Prostate gland (tissue), 2 donors: Measurements from ENCODE around the gene IZUMO1R. TPM values are rescaled to one million over a fixed set of nuclear protein-coding genes. Genes with fewer than 3 reads are reported as not detected.

ENCODE experiments used
- DNase-seq: peaks from one replicate; pipeline ENCODE4 v3.0.0-alpha.2; 2019; ENCODE audit warnings: low spot score
- H3K27ac ChIP-seq, 2 donors: fragments of 200-600 bp; sonication (generic); 2 replicates each; pipeline ENCODE4 v1.5.1; 2017 to 2019
- H3K27me3 ChIP-seq: fragments of 200-600 bp; sonication (generic); replicated peaks from 2 replicates; pipeline ENCODE4 v1.5.1; 2019; ENCODE audit not compliant: insufficient read depth
- H3K36me3 ChIP-seq, 2 donors: fragments of 200-600 bp; sonication (generic); 1 replicate in 1 of 2; 2 replicates in 1 of 2; pipeline versions ENCODE4 v1.5.1 to v1.8.1; 2017 to 2019
- H3K4me1 ChIP-seq: fragments of 200-600 bp; sonication (generic); replicated peaks from 2 replicates; pipeline ENCODE4 v1.5.1; 2019
- H3K4me3 ChIP-seq, 2 donors: fragments of 200-600 bp; sonication (generic); 2 replicates each; pipeline ENCODE4 v1.5.1; 2017 to 2019
- H3K9me3 ChIP-seq: fragments of 200-600 bp; sonication (generic); 2 replicates; pipeline ENCODE4 v1.5.1; 2017
- POLR2A ChIP-seq: fragments of 450-650 bp; IDR thresholded peaks from one replicate; pipeline ENCODE4 v1.6.1; 2016; ENCODE audit warnings: antibody characterized with exemption, mild to moderate bottlenecking
- POLR2AphosphoS5 ChIP-seq: sonication (generic); formaldehyde crosslinking; IDR thresholded peaks from one replicate; pipeline ENCODE4 v1.6.1; 2017; ENCODE audit warnings: antibody characterized with exemption
- WGBS: methylation state at CpG from one replicate; pipeline ENCODE4 v1.1.5; 2018; 5-methylcytosine and 5-hydroxymethylcytosine counted together
- intact Hi-C: fragments of 100-400 bp; cut with DNase I; formaldehyde crosslinking; loops from one replicate; pipeline ENCODE4 v1.14.2; 2022
- total RNA-seq, 2 donors: library from RNA; depleted of rRNA; stranded (reverse); fragments of >200 nt; gene quantifications; one replicate each; pipeline ENCODE4 v1.1.0, GENCODE V29; 2016
- TF ChIP-seq, protein P1 (sequence below), 4 experiments: fragments of 200-600 bp in 2 of 4; fragments of 450-650 bp in 2 of 4; sonication (generic) in 2 of 4; IDR thresholded peaks; 1 replicate in 3 of 4; 2 replicates in 1 of 4; pipeline ENCODE4 v1.5.1; 2016 to 2019; ENCODE audit warnings: antibody characterized with exemption in 4 of 4, mild to moderate bottlenecking in 2 of 4, moderate library complexity in 2 of 4

Gene IZUMO1R
- total RNA-seq, 2 donors from 2014 or later = not detected

DNA sequence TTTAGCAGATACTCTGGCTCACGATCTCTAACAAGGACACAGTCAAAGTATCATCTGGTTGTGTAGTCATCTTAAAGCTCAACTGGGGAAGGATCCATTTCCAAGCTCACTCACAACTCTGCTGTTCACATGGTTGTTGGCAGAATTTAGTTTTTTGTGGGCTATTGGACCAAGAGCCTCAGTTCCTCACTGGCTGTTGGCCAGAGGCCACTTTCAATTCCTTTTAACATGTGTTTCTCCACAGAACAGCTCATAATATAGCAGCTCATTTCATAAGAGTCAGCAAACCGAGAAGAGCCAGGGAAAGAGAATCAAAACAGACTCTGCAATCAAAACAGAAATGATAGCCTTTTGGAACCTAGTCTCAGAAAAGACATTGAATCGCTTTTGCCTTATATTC lies 22.6 kb downstream of the IZUMO1R start:
- H3K27ac ChIP-seq = no peak overlapping the region
- no peaks in the 10 kb centered on the region for H3K4me1 ChIP-seq
- H3K36me3 ChIP-seq = no peaks in the 10 kb centered on the region
- intact Hi-C loops = no loop called here
- H3K4me3 ChIP-seq = no peak overlapping the region
- H3K27me3 ChIP-seq = no peaks in the 10 kb centered on the region
- 61% methylated on average over 3 of the region's 3 CpGs for WGBS
- no peak for DNase-seq
- no peak for TF ChIP-seq POLR2AphosphoS5
- TF ChIP-seq POLR2A = no peak
- TF ChIP-seq, protein P1, sequence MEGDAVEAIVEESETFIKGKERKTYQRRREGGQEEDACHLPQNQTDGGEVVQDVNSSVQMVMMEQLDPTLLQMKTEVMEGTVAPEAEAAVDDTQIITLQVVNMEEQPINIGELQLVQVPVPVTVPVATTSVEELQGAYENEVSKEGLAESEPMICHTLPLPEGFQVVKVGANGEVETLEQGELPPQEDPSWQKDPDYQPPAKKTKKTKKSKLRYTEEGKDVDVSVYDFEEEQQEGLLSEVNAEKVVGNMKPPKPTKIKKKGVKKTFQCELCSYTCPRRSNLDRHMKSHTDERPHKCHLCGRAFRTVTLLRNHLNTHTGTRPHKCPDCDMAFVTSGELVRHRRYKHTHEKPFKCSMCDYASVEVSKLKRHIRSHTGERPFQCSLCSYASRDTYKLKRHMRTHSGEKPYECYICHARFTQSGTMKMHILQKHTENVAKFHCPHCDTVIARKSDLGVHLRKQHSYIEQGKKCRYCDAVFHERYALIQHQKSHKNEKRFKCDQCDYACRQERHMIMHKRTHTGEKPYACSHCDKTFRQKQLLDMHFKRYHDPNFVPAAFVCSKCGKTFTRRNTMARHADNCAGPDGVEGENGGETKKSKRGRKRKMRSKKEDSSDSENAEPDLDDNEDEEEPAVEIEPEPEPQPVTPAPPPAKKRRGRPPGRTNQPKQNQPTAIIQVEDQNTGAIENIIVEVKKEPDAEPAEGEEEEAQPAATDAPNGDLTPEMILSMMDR (IDR thresholded peaks at IDR 0.05) = no peak
- H3K9me3 ChIP-seq = no peaks in the 10 kb centered on the region

- intact Hi-C loops = no loop called here
- 80% methylated on average over 6 of the region's 6 CpGs for WGBS
- Histone ChIP-seq H3K4me1 (no peaks in the 10 kb centered on the region), H3K27me3 (no peaks in the 10 kb centered on the region), H3K4me3 (no peak overlapping the region), H3K9me3 (no peaks in the 10 kb centered on the region), H3K27ac (no peak overlapping the region), H3K36me3 (no peaks in the 10 kb centered on the region)
- no peak for DNase-seq
- no peak for TF ChIP-seq POLR2A
- no peak for TF ChIP-seq POLR2AphosphoS5
- TF ChIP-seq, protein P1 (IDR thresholded peaks at IDR 0.05) = no peak
These were observed 24.3 kb downstream of the IZUMO1R start for GRCh38 chr11:94328587-94329080.

- H3K27me3 ChIP-seq = no peaks in the 10 kb centered on the region
- no peak overlapping the region for H3K4me3 ChIP-seq
- TF ChIP-seq POLR2AphosphoS5 (no peak), POLR2A (no peak)
- TF ChIP-seq, protein P1 (IDR thresholded peaks at IDR 0.05) = no peak
- no peaks in the 10 kb centered on the region for H3K9me3 ChIP-seq
- DNase-seq = no peak
- WGBS = 42% methylated on average over 3 of the region's 3 CpGs
- H3K4me1 ChIP-seq = no peaks in the 10 kb centered on the region
- intact Hi-C loops = no loop called here
- H3K27ac ChIP-seq = no peak overlapping the region
- no peaks in the 10 kb centered on the region for H3K36me3 ChIP-seq
These were observed 25.1 kb downstream of the IZUMO1R start for GRCh38 chr11:94329501-94329900.

DNA sequence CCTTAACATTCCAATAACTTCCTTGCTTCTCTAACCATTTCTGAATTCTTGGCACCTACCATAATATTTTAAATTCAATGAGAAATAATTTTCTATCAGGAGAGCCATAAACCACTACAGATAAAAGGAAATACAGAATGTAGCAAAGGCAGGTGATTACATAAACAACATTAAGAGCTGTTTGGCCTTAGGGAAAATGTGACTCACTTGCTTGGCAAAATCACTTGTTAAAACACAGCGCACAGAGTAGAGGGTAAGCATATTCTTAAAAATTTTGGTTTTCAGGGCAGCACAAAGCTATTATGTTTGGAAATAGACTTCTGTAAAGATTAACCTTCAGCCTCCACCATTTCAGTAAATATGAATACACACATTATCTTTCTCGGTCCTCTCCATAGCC lies 26.4 kb downstream of the IZUMO1R start:
- 65% methylated on average over 2 of the region's 2 CpGs for WGBS
- intact Hi-C loops = loop anchor here (10.0 kb wide), 1 partner anchor 64 kb away; no protein-coding TSS in a partner anchor
- Histone ChIP-seq H3K4me1 (no peaks in the 10 kb centered on the region), H3K9me3 (no peaks in the 10 kb centered on the region), H3K36me3 (no peaks in the 10 kb centered on the region), H3K27me3 (no peaks in the 10 kb centered on the region), H3K27ac (no peak overlapping the region), H3K4me3 (no peak overlapping the region)
- no peak for DNase-seq
- TF ChIP-seq POLR2AphosphoS5 = no peak
- TF ChIP-seq, protein P1 (IDR thresholded peaks at IDR 0.05) = no peak
- no peak for TF ChIP-seq POLR2A

- intact Hi-C loops = loop anchor here (10.0 kb wide), 1 partner anchor 62 kb away; no protein-coding TSS in a partner anchor
- no peak for DNase-seq
- Histone ChIP-seq H3K9me3 (no peaks in the 10 kb centered on the region), H3K4me1 (no peaks in the 10 kb centered on the region), H3K27ac (no peak overlapping the region), H3K27me3 (no peaks in the 10 kb centered on the region), H3K36me3 (no peaks in the 10 kb centered on the region), H3K4me3 (no peak overlapping the region)
- TF ChIP-seq POLR2A (no peak), POLR2AphosphoS5 (no peak)
- TF ChIP-seq, protein P1 (IDR thresholded peaks at IDR 0.05) = no peak
These were observed 28.4 kb downstream of the IZUMO1R start for GRCh38 chr11:94332814-94333213.
